Esophagus squamous epithelium (tissue), 5 donors: ENCODE measurements around the gene NR3C1. TPM values are rescaled to one million over a fixed set of nuclear protein-coding genes. Genes with fewer than 3 reads are reported as not detected.
"Not testable (repeated sequence)": the region's sequence is repeated elsewhere in the genome, so short reads cannot be mapped to it uniquely, and the experiment has no call there.

Experiments used
- DNase-seq: peaks from one replicate; lab custom pipeline; 2025; lab: John Stamatoyannopoulos, UW
- H3K27ac ChIP-seq, 4 donors: fragments of 200-600 bp; sonication (generic); one replicate each; pipeline ENCODE4 v1.5.1; 2016 to 2019; ENCODE audit warnings: mild to moderate bottlenecking in 1 of 4
- H3K27me3 ChIP-seq, 4 donors: fragments of 200-600 bp; sonication (generic); 1 replicate in 3 of 4; 2 replicates in 1 of 4; pipeline versions ENCODE4 v1.5.1 to v1.6.0; 2017 to 2021; ENCODE audit warnings: antibody characterized with exemption in 1 of 4
- H3K36me3 ChIP-seq, 3 donors: fragments of 200-600 bp; sonication (generic); one replicate each; pipeline ENCODE4 v1.5.1; 2016 to 2019
- H3K4me1 ChIP-seq, 3 donors: fragments of 200-600 bp; sonication (generic); one replicate each; pipeline ENCODE4 v1.5.1; 2017 to 2019
- H3K4me3 ChIP-seq, 4 donors: fragments of 200-600 bp; sonication (generic); 1 replicate in 3 of 4; 2 replicates in 1 of 4; pipeline ENCODE4 v1.5.1; 2016 to 2019; ENCODE audit warnings: mild to moderate bottlenecking in 2 of 4, moderate library complexity in 1 of 4
- H3K9me3 ChIP-seq, 3 donors: fragments of 200-600 bp; sonication (generic); one replicate each; pipeline ENCODE4 v1.5.1; 2016 to 2019
- CTCF ChIP-seq, 6 experiments: fragments of 450-650 bp in 4 of 6; fragments of 200-600 bp in 2 of 6; sonication (generic) in 2 of 6; IDR thresholded peaks; one replicate each; pipeline ENCODE4 v1.5.1; 2016 to 2019; ENCODE audit warnings: antibody characterized with exemption in 6 of 6, mild to moderate bottlenecking in 4 of 6, moderate library complexity in 4 of 6
- POLR2A ChIP-seq, 4 donors: fragments of 450-650 bp; IDR thresholded peaks; one replicate each; pipeline ENCODE4 v1.6.1; 2017; ENCODE audit warnings: antibody characterized with exemption in 4 of 4, mild to moderate bottlenecking in 4 of 4, moderate library complexity in 3 of 4
- WGBS, 2 donors: methylation state at CpG; one replicate each; pipeline ENCODE4 v1.1.5; 2018; 5-methylcytosine and 5-hydroxymethylcytosine counted together
- intact Hi-C: fragments of 100-400 bp; cut with DNase I; formaldehyde crosslinking; loops from one replicate; pipeline ENCODE4 v1.15.0; 2022
- total RNA-seq, 4 donors: library from RNA; depleted of rRNA; stranded (reverse); fragments of >200 nt; gene quantifications; one replicate each; pipeline ENCODE4 v1.1.0, GENCODE V29; 2016
- donor health status: DM: yes; HTN: yes; CAD: no.

Gene NR3C1
- total RNA-seq, 4 donors from 2014 or later: 16.7 to 51.1 (median 26.1) TPM

- no peak for DNase-seq
- no peak for TF ChIP-seq CTCF (IDR thresholded peaks at IDR 0.05)
- no peak for TF ChIP-seq POLR2A (IDR thresholded peaks at IDR 0.05)
- Histone ChIP-seq H3K4me1 (peaks cover 0 to 29% (median 0%) of the 10 kb centered on the region in 3 donors), H3K9me3 (no peaks in the 10 kb centered on the region), H3K4me3 (no peak overlapping the region), H3K27me3 (no peaks in the 10 kb centered on the region), H3K27ac (no peak overlapping the region), H3K36me3 (no peaks in the 10 kb centered on the region)
- intact Hi-C loops: no loop called here
- 68 to 75% methylated on average over 1 of the region's 1 CpG for WGBS, 2 donors
Measured at GRCh38 chr5:143331956-143332355, 71.5 kb downstream of the NR3C1 start.

DNA sequence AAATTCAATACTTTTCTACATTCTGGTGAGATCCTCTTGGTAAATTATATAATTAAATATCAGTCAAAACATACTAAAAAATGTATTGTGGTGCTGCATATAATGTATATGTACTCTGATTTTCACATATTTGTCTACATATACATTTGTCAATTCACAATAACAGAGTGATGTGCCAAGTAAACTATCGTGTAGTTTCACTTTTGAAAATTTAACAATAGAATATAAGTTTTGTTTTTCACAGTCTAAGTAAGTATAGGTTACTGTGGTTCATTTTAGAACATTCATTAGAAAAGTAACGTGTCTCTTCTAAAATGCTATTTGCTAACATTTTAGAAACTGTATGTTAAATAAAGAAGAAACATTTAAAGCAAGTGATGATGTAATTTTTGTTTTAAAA, 73.6 kb downstream of the NR3C1 start:
- no peaks in the 10 kb centered on the region for H3K27me3 ChIP-seq
- WGBS, 2 donors: 59 to 62% methylated on average over 2 of the region's 2 CpGs
- no peak overlapping the region for H3K4me3 ChIP-seq
- no peak overlapping the region for H3K27ac ChIP-seq
- no peak for DNase-seq
- intact Hi-C loops: no loop called here
- H3K36me3 ChIP-seq: no peaks in the 10 kb centered on the region
- TF ChIP-seq POLR2A (IDR thresholded peaks at IDR 0.05): no peak
- TF ChIP-seq CTCF (IDR thresholded peaks at IDR 0.05): no peak
- H3K4me1 ChIP-seq: peaks cover 0 to 31% (median 0%) of the 10 kb centered on the region in 3 donors
- no peaks in the 10 kb centered on the region for H3K9me3 ChIP-seq

GRCh38 chr5:143328589-143329220, 74.8 kb downstream of the NR3C1 start:
- Histone ChIP-seq H3K27ac (no peak overlapping the region), H3K9me3 (no peaks in the 10 kb centered on the region), H3K4me3 (no peak overlapping the region), H3K36me3 (no peaks in the 10 kb centered on the region), H3K4me1 (peaks cover 0 to 31% (median 0%) of the 10 kb centered on the region in 3 donors), H3K27me3 (no peaks in the 10 kb centered on the region)
- 91 to 94% methylated on average over 5 of the region's 5 CpGs for WGBS, 2 donors
- no peak for DNase-seq
- intact Hi-C loops: no loop called here
- TF ChIP-seq CTCF (IDR thresholded peaks at IDR 0.05) (no peak), POLR2A (IDR thresholded peaks at IDR 0.05) (no peak)

GRCh38 chr5:143325086-143325485, 78.4 kb downstream of the NR3C1 start:
- peaks cover 0 to 33% (median 3%) of the 10 kb centered on the region in 3 donors for H3K4me1 ChIP-seq
- 86 to 93% methylated on average over 4 of the region's 4 CpGs for WGBS, 2 donors
- intact Hi-C loops, H3K36me3 ChIP-seq, H3K27me3 ChIP-seq, H3K9me3 ChIP-seq, DNase-seq, H3K27ac ChIP-seq, H3K4me3 ChIP-seq: not testable (repeated sequence)

DNA sequence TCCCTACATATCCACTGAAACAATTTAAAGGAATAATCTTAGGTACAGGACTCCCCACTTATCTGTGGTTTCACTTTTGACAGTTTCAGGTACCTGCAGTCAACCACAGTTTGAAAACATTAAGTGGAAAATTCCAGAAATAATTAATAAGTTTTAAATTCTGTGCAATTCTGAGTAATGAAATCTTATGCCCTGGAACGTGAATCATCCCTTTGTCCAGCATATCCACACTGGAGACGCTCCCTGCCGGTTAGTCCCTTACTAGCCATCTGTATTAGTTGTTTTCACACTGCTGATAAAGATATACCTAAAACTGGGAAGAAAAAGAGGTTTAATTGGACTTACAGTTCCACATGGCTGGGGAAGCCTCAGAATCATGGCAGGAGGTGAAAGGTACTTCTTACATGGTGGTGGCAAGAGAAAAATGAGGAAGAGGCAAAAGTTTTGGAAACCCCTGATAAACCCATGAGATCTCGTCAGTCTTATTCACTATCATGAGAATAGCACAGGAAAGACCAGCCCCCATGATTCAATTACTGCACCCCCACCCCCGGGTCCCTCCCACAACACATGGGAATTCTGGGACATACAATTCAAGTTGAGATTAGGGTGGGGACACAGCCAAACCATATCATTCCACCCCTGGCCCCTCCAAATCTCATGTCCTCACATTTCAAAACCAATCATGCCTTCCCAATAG, 80.4 kb downstream of the NR3C1 start:
- peaks cover 2 to 40% (median 5%) of the 10 kb centered on the region in 3 donors for H3K4me1 ChIP-seq
- not testable (repeated sequence) for H3K36me3 ChIP-seq, H3K27ac ChIP-seq

DNA sequence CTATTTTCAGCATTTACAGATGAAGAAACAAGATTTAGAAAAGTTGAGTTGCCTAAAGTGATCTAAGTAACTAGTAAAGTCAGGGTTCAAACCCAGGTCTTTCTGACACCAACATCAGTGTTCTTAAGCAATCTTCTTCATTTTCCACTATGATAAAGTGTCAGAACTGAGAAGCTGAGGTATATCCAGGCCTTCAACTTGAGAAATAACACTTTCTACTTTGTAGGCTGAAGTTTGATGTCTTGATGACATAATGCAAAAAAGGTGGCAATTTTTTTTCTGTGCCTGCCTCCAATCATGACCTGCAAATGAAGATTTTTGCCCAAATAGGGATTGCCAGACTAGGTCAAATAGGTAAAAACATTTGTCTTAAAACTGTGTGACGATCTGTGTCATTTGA, 81.3 kb downstream of the NR3C1 start:
- Histone ChIP-seq H3K9me3 (no peaks in the 10 kb centered on the region), H3K4me3 (no peak overlapping the region), H3K4me1 (peaks cover 6 to 47% (median 8%) of the 10 kb centered on the region in 3 donors), H3K27ac (no peak overlapping the region), H3K36me3 (no peaks in the 10 kb centered on the region), H3K27me3 (no peaks in the 10 kb centered on the region)
- intact Hi-C loops: no loop called here
- WGBS, 2 donors: 91 to 96% methylated on average over 1 of the region's 1 CpG
- TF ChIP-seq CTCF (IDR thresholded peaks at IDR 0.05): no peak
- no peak for TF ChIP-seq POLR2A (IDR thresholded peaks at IDR 0.05)
- no peak for DNase-seq

More for the DNA sequence above, 80.4 kb downstream of the NR3C1 start:
- DNase-seq, H3K27me3 ChIP-seq, H3K4me3 ChIP-seq, H3K9me3 ChIP-seq, intact Hi-C loops: not testable (repeated sequence)
- 89 to 95% methylated on average over 5 of the region's 5 CpGs for WGBS, 2 donors
